ENCODE results near the gene ABR.

Gene ABR

GRCh38 chr17:1043601-1044251 is 136.1 kb downstream of the ABR start:
- in situ Hi-C loops (cut with HindIII; ENCODE audit: low sequenced_read_pairs), result no loop called here
- no peak overlapping the region for H3K4me3 ChIP-seq (ENCODE audit: low read depth, low read length)
- no peak for TF ChIP-seq CTCF (IDR thresholded peaks at IDR 0.05; ENCODE audit: low read depth, low read length, missing control alignments)
- no peak for DNase-seq (ENCODE audit: low read depth)

GRCh38 chr17:1042486-1042885 is 137.3 kb downstream of the ABR start:
- DNase-seq (ENCODE audit: low read depth), result no peak
- no peak overlapping the region for H3K4me3 ChIP-seq (ENCODE audit: low read depth, low read length)
- no peak for TF ChIP-seq CTCF (IDR thresholded peaks at IDR 0.05; ENCODE audit: low read depth, low read length, missing control alignments)
- in situ Hi-C loops (cut with HindIII; ENCODE audit: low sequenced_read_pairs), result no loop called here

GRCh38 chr17:1041746-1042145 is 138.0 kb downstream of the ABR start:
- no peak for TF ChIP-seq CTCF (IDR thresholded peaks at IDR 0.05; ENCODE audit: low read depth, low read length, missing control alignments)
- H3K4me3 ChIP-seq (ENCODE audit: low read depth, low read length), result no peak overlapping the region
- no peak for DNase-seq (ENCODE audit: low read depth)
- in situ Hi-C loops (cut with HindIII; ENCODE audit: low sequenced_read_pairs), result no loop called here

- no peak for DNase-seq (ENCODE audit: low read depth)
- TF ChIP-seq CTCF (IDR thresholded peaks at IDR 0.05; ENCODE audit: low read depth, low read length, missing control alignments), result no peak
- no peak overlapping the region for H3K4me3 ChIP-seq (ENCODE audit: low read depth, low read length)
- in situ Hi-C loops (cut with HindIII; ENCODE audit: low sequenced_read_pairs), result no loop called here
Measured at GRCh38 chr17:1040216-1040600, 139.6 kb downstream of the ABR start.

GRCh38 chr17:1039511-1040215 is 140.1 kb downstream of the ABR start:
- no peak for TF ChIP-seq CTCF (IDR thresholded peaks at IDR 0.05; ENCODE audit: low read depth, low read length, missing control alignments)
- no peak for DNase-seq (ENCODE audit: low read depth)
- in situ Hi-C loops (cut with HindIII; ENCODE audit: low sequenced_read_pairs), result no loop called here
- no peak overlapping the region for H3K4me3 ChIP-seq (ENCODE audit: low read depth, low read length)

GRCh38 chr17:1039123-1039507 is 140.7 kb downstream of the ABR start:
- TF ChIP-seq CTCF (IDR thresholded peaks at IDR 0.05; ENCODE audit: low read depth, low read length, missing control alignments), result no peak
- no peak for DNase-seq (ENCODE audit: low read depth)
- H3K4me3 ChIP-seq (ENCODE audit: low read depth, low read length), result no peak overlapping the region
- in situ Hi-C loops (cut with HindIII; ENCODE audit: low sequenced_read_pairs), result no loop called here
